ENCODE measurements around the gene PLCG2.

The PLCG2 gene

GRCh38 chr16:81813648-81814047 lies 34.6 kb downstream of the PLCG2 start:
- Histone ChIP-seq H3K79me2 (ENCODE audit: insufficient read depth, low read length) (no peaks in the 10 kb centered on the region), H3K27me3 (ENCODE audit: insufficient read depth, low read length, poor library complexity) (no peaks in the 10 kb centered on the region), H3K36me3 (ENCODE audit: insufficient read depth, low read length) (no peaks in the 10 kb centered on the region), H3K4me2 (ENCODE audit: insufficient read depth, low read length) (no peak overlapping the region), H3K9me3 (ENCODE audit: insufficient read depth, low read length, severe bottlenecking) (no peaks in the 10 kb centered on the region), H3K27ac (ENCODE audit: low read length) (no peak overlapping the region), H4K20me1 (ENCODE audit: insufficient read depth, low read length) (no peaks in the 10 kb centered on the region), H3K4me1 (ENCODE audit: insufficient read depth, low read length) (no peaks in the 10 kb centered on the region), H3K9ac (ENCODE audit: low read depth, low read length) (no peak overlapping the region), H3K4me3 (ENCODE audit: low read depth in 1 of 2, low read length in 2 of 2) (no peak overlapping the region), H2AFZ (ENCODE audit: low read depth, low read length) (no peak overlapping the region)
- no peak for DNase-seq
- TF ChIP-seq CTCF (IDR thresholded peaks at IDR 0.05; ENCODE audit: borderline replicate concordance, extremely low read depth, low read length, poor library complexity, severe bottlenecking): no peak
- TF ChIP-seq EZH2 (IDR thresholded peaks at IDR 0.05; ENCODE audit: borderline replicate concordance, low read depth, low read length, severe bottlenecking): no peak
- ATAC-seq (ENCODE audit: insufficient read depth, low read depth): no peak

- TF ChIP-seq CTCF (IDR thresholded peaks at IDR 0.05; ENCODE audit: borderline replicate concordance, extremely low read depth, low read length, poor library complexity, severe bottlenecking) (no peak), EZH2 (IDR thresholded peaks at IDR 0.05; ENCODE audit: borderline replicate concordance, low read depth, low read length, severe bottlenecking) (no peak)
- Histone ChIP-seq H3K9ac (ENCODE audit: low read depth, low read length) (no peak overlapping the region), H3K4me2 (ENCODE audit: insufficient read depth, low read length) (no peak overlapping the region)
Measured at GRCh38 chr16:81814751-81815428, 35.8 kb downstream of the PLCG2 start.

GRCh38 chr16:81815429-81815766 lies 36.3 kb downstream of the PLCG2 start:
- H3K79me2 ChIP-seq (ENCODE audit: insufficient read depth, low read length): no peaks in the 10 kb centered on the region
- H3K4me2 ChIP-seq (ENCODE audit: insufficient read depth, low read length): no peak overlapping the region
- no peaks in the 10 kb centered on the region for H3K4me1 ChIP-seq (ENCODE audit: insufficient read depth, low read length)

More at GRCh38 chr16:81814751-81815428, 35.8 kb downstream of the PLCG2 start:
- H3K9me3 ChIP-seq (ENCODE audit: insufficient read depth, low read length, severe bottlenecking): no peaks in the 10 kb centered on the region
- no peak overlapping the region; the same call in 1 of the 2 replicates for H2AFZ ChIP-seq (ENCODE audit: low read depth, low read length)
- H3K79me2 ChIP-seq (ENCODE audit: insufficient read depth, low read length): no peaks in the 10 kb centered on the region
- H3K27ac ChIP-seq (ENCODE audit: low read length): no peak overlapping the region
- no peak overlapping the region for H3K4me3 ChIP-seq (ENCODE audit: low read depth in 1 of 2, low read length in 2 of 2)
- H3K4me1 ChIP-seq (ENCODE audit: insufficient read depth, low read length): no peaks in the 10 kb centered on the region
- no peak for ATAC-seq (ENCODE audit: insufficient read depth, low read depth)
- no peak for DNase-seq
- no peaks in the 10 kb centered on the region for H3K27me3 ChIP-seq (ENCODE audit: insufficient read depth, low read length, poor library complexity)
- no peaks in the 10 kb centered on the region for H4K20me1 ChIP-seq (ENCODE audit: insufficient read depth, low read length)
- H3K36me3 ChIP-seq (ENCODE audit: insufficient read depth, low read length): no peaks in the 10 kb centered on the region

More at GRCh38 chr16:81815429-81815766, 36.3 kb downstream of the PLCG2 start:
- no peaks in the 10 kb centered on the region for H3K27me3 ChIP-seq (ENCODE audit: insufficient read depth, low read length, poor library complexity)
- no peak for ATAC-seq (ENCODE audit: insufficient read depth, low read depth)
- H2AFZ ChIP-seq (ENCODE audit: low read depth, low read length): no peak overlapping the region
- no peak overlapping the region for H3K4me3 ChIP-seq (ENCODE audit: low read depth in 1 of 2, low read length in 2 of 2)
- no peaks in the 10 kb centered on the region for H3K9me3 ChIP-seq (ENCODE audit: insufficient read depth, low read length, severe bottlenecking)
- no peak overlapping the region for H3K27ac ChIP-seq (ENCODE audit: low read length)
- no peaks in the 10 kb centered on the region for H3K36me3 ChIP-seq (ENCODE audit: insufficient read depth, low read length)
- no peak overlapping the region for H3K9ac ChIP-seq (ENCODE audit: low read depth, low read length)
- H4K20me1 ChIP-seq (ENCODE audit: insufficient read depth, low read length): no peaks in the 10 kb centered on the region
- DNase-seq: no peak
- TF ChIP-seq CTCF (IDR thresholded peaks at IDR 0.05; ENCODE audit: borderline replicate concordance, extremely low read depth, low read length, poor library complexity, severe bottlenecking) (no peak), EZH2 (IDR thresholded peaks at IDR 0.05; ENCODE audit: borderline replicate concordance, low read depth, low read length, severe bottlenecking) (no peak)

Data from DND-41 (cell line).